Measurements from ENCODE around the gene DCAF5. TPM values are rescaled to one million over a fixed set of nuclear protein-coding genes. Genes with fewer than 3 reads are reported as not detected.

The DCAF5 gene
- total and polyA plus RNA-seq, 2 of the 13 experiments (the other 11 are each of a cell fraction or from before 2014, with no cell fraction given): 13.4 to 31.6 TPM

DNA sequence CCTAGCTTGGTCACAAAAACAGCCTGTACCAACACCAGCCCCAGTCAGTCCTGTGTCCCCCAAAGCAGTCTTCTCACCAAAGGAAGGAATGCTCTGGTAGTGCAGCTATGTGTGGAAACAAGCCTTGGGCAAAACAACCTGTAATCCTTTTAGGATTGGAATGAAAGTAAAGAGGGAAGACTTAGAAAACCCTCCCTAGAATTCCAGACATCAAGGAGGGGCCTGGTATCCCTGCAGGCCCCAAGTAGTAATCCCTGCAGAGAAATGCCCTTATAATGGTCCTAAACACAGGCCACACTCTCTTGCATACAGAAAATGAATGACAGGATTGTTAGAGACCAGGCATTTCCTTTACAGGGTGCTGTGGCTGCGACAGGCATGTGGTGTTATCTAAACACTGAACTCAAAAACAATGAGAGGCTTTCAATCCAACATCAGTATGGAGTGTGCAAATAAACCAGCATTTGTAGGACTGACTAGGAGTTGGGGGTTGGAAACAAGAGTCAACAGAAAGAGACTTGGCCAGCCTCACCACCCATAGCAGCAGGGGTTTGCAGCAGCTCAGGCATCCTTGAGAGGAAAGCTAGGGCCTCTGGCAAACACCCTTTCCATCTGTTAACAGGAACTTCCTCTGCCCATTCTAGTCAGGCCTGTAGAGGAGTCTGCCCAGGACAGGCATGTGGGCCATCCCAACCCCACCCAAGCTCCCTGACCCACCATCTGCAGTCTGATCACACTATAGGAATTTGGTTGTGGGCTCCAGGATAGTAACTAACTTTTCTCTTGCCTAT lies 59.1 kb downstream of the DCAF5 start (continued):
- TF ChIP-seq IRF2 (CRISPR knock-in tag; IDR thresholded peaks at IDR 0.05) (peak; percentile 71; the same call in 1 of the 2 replicates), SMAD3 (CRISPR knock-in tag; IDR thresholded peaks at IDR 0.05) (peak; percentile 46), ZNF605 (CRISPR knock-in tag; IDR thresholded peaks at IDR 0.05) (peak; percentile 99), FOXM1 (CRISPR knock-in tag; IDR thresholded peaks at IDR 0.05) (no peak), ZNF143 (CRISPR knock-in tag; IDR thresholded peaks at IDR 0.05) (no peak), ELF4 (CRISPR knock-in tag; IDR thresholded peaks at IDR 0.05; ENCODE audit: borderline replicate concordance) (0 out of 2 replicates have a peak, but pooled peaks have one; percentile 30), KLF9 (CRISPR knock-in tag; IDR thresholded peaks at IDR 0.05; ENCODE audit: low read depth) (no peak), ZNF549 (CRISPR knock-in tag; IDR thresholded peaks at IDR 0.05) (no peak), RCOR2 (CRISPR knock-in tag; IDR thresholded peaks at IDR 0.05) (peak; percentile 73; the same call in 1 of the 2 replicates), NFKB2 (CRISPR knock-in tag; IDR thresholded peaks at IDR 0.05; ENCODE audit: borderline replicate concordance) (no peak), MAZ (IDR thresholded peaks at IDR 0.05; ENCODE audit: borderline replicate concordance, low read depth, low read length) (no peak), MAZ (CRISPR knock-in tag; IDR thresholded peaks at IDR 0.05; ENCODE audit: low read depth) (no peak), ZNF616 (CRISPR knock-in tag; IDR thresholded peaks at IDR 0.05; ENCODE audit: low read depth) (no peak), KDM5A (IDR thresholded peaks at IDR 0.05; ENCODE audit: borderline replicate concordance, low read length) (no peak), NFRKB (IDR thresholded peaks at IDR 0.05) (no peak), ZNF674 (CRISPR knock-in tag; IDR thresholded peaks at IDR 0.05; ENCODE audit: low read depth) (no peak), ZNF251 (CRISPR knock-in tag; IDR thresholded peaks at IDR 0.05) (no peak), GTF3A (CRISPR knock-in tag; conservative IDR thresholded peaks at IDR 0.05) (no peak), ZC3H13 (CRISPR knock-in tag; IDR thresholded peaks at IDR 0.05) (no peak), ZNF34 (CRISPR knock-in tag; IDR thresholded peaks at IDR 0.05; ENCODE audit: borderline replicate concordance) (no peak), MTA1 (CRISPR knock-in tag; IDR thresholded peaks at IDR 0.05; ENCODE audit: borderline replicate concordance) (no peak), ZMYM3 (CRISPR knock-in tag; IDR thresholded peaks at IDR 0.05) (no peak), KAT2B (IDR thresholded peaks at IDR 0.05; ENCODE audit: borderline replicate concordance, low read depth, low read length) (no peak), ZNF775 (CRISPR knock-in tag; IDR thresholded peaks at IDR 0.05; ENCODE audit: borderline replicate concordance) (no peak), ZNF292 (CRISPR knock-in tag; IDR thresholded peaks at IDR 0.05; ENCODE audit: borderline replicate concordance, low read depth) (peak; percentile 80; the same call in 1 of the 2 replicates), TMF1 (CRISPR knock-in tag; IDR thresholded peaks at IDR 0.05; ENCODE audit: low read depth) (no peak)
- TF ChIP-seq, protein P1, sequence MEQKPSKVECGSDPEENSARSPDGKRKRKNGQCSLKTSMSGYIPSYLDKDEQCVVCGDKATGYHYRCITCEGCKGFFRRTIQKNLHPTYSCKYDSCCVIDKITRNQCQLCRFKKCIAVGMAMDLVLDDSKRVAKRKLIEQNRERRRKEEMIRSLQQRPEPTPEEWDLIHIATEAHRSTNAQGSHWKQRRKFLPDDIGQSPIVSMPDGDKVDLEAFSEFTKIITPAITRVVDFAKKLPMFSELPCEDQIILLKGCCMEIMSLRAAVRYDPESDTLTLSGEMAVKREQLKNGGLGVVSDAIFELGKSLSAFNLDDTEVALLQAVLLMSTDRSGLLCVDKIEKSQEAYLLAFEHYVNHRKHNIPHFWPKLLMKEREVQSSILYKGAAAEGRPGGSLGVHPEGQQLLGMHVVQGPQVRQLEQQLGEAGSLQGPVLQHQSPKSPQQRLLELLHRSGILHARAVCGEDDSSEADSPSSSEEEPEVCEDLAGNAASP (CRISPR knock-in tag; IDR thresholded peaks at IDR 0.05; ENCODE audit: borderline replicate concordance): no peak; the same call in 1 of the 2 replicates
- TF ChIP-seq, protein P2, sequence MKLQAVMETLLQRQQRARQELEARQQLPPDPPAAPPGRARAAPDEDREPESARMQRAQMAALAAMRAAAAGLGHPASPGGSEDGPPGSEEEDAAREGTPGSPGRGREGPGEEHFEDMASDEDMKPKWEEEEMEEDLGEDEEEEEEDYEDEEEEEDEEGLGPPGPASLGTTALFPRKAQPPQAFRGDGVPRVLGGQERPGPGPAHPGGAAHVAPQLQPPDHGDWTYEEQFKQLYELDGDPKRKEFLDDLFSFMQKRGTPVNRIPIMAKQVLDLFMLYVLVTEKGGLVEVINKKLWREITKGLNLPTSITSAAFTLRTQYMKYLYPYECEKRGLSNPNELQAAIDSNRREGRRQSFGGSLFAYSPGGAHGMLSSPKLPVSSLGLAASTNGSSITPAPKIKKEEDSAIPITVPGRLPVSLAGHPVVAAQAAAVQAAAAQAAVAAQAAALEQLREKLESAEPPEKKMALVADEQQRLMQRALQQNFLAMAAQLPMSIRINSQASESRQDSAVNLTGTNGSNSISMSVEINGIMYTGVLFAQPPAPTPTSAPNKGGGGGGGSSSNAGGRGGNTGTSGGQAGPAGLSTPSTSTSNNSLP (IDR thresholded peaks at IDR 0.05; ENCODE audit: low read depth, low read length): peak; percentile 86
- TF ChIP-seq, protein P3, sequence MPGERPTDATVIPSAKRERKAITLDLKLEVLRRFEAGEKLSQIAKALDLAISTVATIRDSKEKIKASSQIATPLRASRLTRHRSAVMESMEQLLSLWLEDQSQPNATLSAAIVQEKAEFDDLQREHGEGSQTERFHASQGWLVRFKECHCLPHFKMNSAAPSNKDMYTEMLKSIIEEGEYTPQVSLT (CRISPR knock-in tag; IDR thresholded peaks at IDR 0.05; ENCODE audit: borderline replicate concordance, low read depth): 0 out of 2 replicates have a peak, but pooled peaks have one; percentile 51

Data from HepG2 (cell line).